HG03064 (cell line): Measurements from ENCODE around the gene ASNSD1.
"Not testable (repeated sequence)": the region's sequence is repeated elsewhere in the genome, so short reads cannot be mapped to it uniquely, and the experiment has no call there.

Source experiments
- ATAC-seq: cut with Tn5 transposase; IDR thresholded peaks from one replicate; pipeline ENCODE4 v1.9.1; 2021; ENCODE audit warnings: low read depth; ENCODE audit not compliant: unreplicated experiment

Gene ASNSD1

GRCh38 chr2:189641590-189641989, 19.7 kb upstream of the ASNSD1 start:
- no peak for ATAC-seq

- no peak for ATAC-seq
These were observed 14.7 kb upstream of the ASNSD1 start for GRCh38 chr2:189646521-189646920.

GRCh38 chr2:189648846-189649509, 12.3 kb upstream of the ASNSD1 start:
- no peak for ATAC-seq

- ATAC-seq = no peak
These were observed 10.0 kb upstream of the ASNSD1 start for GRCh38 chr2:189651284-189651683.

- ATAC-seq = not testable (repeated sequence)
These were observed 7.8 kb upstream of the ASNSD1 start for GRCh38 chr2:189653464-189653863.

- ATAC-seq = no peak
These were observed 6.6 kb upstream of the ASNSD1 start for GRCh38 chr2:189654641-189655040.

GRCh38 chr2:189657867-189658266, 3.4 kb upstream of the ASNSD1 start:
- ATAC-seq = peak; percentile 52

- no peak for ATAC-seq
These were observed 2.7 kb upstream of the ASNSD1 start for GRCh38 chr2:189658306-189659212.

GRCh38 chr2:189659734-189660133, 1.5 kb upstream of the ASNSD1 start:
- ATAC-seq = no peak

GRCh38 chr2:189660803-189661147, 484 bp upstream of the ASNSD1 start:
- no peak for ATAC-seq

- ATAC-seq = no peak
These were observed 680 bp downstream of the ASNSD1 start for GRCh38 chr2:189661957-189662321.

- ATAC-seq = no peak
These were observed 1.5 kb downstream of the ASNSD1 start for GRCh38 chr2:189662669-189663226.

- ATAC-seq = not testable (repeated sequence)
These were observed 2.1 kb downstream of the ASNSD1 start for GRCh38 chr2:189663319-189663718.

GRCh38 chr2:189669913-189670312, 8.7 kb downstream of the ASNSD1 start:
- no peak for ATAC-seq

GRCh38 chr2:189673661-189674373, 12.6 kb downstream of the ASNSD1 start:
- ATAC-seq = peak; percentile 12

GRCh38 chr2:189674374-189675112, 13.3 kb downstream of the ASNSD1 start, which contains the start of gene ANKAR:
Gene ANKAR, plus strand, starts transcription at chr2:189674670. Its CDS starts 1,821 bp downstream, at chr2:189676491.
- ATAC-seq = peak; percentile 97

GRCh38 chr2:189676471-189676870, 15.2 kb downstream of the ASNSD1 start:
- ATAC-seq = no peak

GRCh38 chr2:189679226-189679625, 18.0 kb downstream of the ASNSD1 start:
- no peak for ATAC-seq

GRCh38 chr2:189681203-189681602, 19.9 kb downstream of the ASNSD1 start:
- no peak for ATAC-seq

GRCh38 chr2:189681903-189682302, 20.6 kb downstream of the ASNSD1 start:
- ATAC-seq = no peak
